Peyer's patch (tissue), 4 donors: ENCODE data around the gene FARP1.

ENCODE experiments used
- CTCF ChIP-seq, 6 experiments: fragments of 450-650 bp in 4 of 6; fragments of 200-600 bp in 2 of 6; sonication (generic) in 1 of 6; IDR thresholded peaks; one replicate each; pipeline ENCODE4 v1.5.1; 2017 to 2019; ENCODE audit warnings: antibody characterized with exemption in 6 of 6, mild to moderate bottlenecking in 3 of 6, moderate library complexity in 1 of 6
- POLR2A ChIP-seq, 2 donors: fragments of 450-650 bp; IDR thresholded peaks; one replicate each; pipeline ENCODE4 v1.5.1; 2017; ENCODE audit warnings: antibody characterized with exemption in 2 of 2, mild to moderate bottlenecking in 2 of 2, moderate library complexity in 2 of 2

GRCh38 chr13:98099627-98100026 lies 43.3 kb upstream of the FARP1 start:
- TF ChIP-seq CTCF (IDR thresholded peaks at IDR 0.05): no peak
- no peak for TF ChIP-seq POLR2A (IDR thresholded peaks at IDR 0.05)
